Gastroesophageal sphincter (tissue), 3 donors: ENCODE results near the gene DPF3.

ENCODE experiments used
- POLR2A ChIP-seq, 2 donors: fragments of 450-650 bp; IDR thresholded peaks; one replicate each; pipeline ENCODE4 v1.6.1; 2017; ENCODE audit warnings: antibody characterized with exemption in 2 of 2, mild to moderate bottlenecking in 2 of 2, moderate library complexity in 1 of 2
- TF ChIP-seq, protein P1 (sequence below), 4 experiments: fragments of 200-600 bp in 2 of 4; fragments of 450-650 bp in 2 of 4; sonication (generic) in 1 of 4; IDR thresholded peaks; one replicate each; pipeline ENCODE4 v1.5.1; 2017 to 2019; ENCODE audit warnings: antibody characterized with exemption in 4 of 4, mild to moderate bottlenecking in 2 of 4, moderate library complexity in 2 of 4

DNA sequence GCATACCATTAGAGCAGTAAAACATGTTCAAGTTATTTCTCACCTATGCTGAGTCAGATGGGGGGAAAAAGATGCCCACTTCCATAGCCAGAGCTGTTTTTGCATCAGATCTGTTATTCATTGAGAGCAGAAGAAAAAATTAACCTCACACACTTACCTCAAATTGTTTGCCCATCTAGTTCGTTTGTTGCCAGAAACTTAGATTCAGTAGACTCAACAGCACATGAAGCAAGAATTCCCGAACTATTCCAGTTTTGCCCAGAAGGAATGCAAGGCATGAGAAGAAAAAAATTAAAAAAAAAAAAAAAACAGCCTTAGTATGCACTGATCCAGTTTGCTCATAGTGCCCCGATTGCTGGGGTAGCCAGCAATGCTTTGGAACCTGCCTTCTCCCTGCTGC is 12.4 kb upstream of the DPF3 start:
- TF ChIP-seq, protein P1, sequence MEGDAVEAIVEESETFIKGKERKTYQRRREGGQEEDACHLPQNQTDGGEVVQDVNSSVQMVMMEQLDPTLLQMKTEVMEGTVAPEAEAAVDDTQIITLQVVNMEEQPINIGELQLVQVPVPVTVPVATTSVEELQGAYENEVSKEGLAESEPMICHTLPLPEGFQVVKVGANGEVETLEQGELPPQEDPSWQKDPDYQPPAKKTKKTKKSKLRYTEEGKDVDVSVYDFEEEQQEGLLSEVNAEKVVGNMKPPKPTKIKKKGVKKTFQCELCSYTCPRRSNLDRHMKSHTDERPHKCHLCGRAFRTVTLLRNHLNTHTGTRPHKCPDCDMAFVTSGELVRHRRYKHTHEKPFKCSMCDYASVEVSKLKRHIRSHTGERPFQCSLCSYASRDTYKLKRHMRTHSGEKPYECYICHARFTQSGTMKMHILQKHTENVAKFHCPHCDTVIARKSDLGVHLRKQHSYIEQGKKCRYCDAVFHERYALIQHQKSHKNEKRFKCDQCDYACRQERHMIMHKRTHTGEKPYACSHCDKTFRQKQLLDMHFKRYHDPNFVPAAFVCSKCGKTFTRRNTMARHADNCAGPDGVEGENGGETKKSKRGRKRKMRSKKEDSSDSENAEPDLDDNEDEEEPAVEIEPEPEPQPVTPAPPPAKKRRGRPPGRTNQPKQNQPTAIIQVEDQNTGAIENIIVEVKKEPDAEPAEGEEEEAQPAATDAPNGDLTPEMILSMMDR (IDR thresholded peaks at IDR 0.05), result no peak
- no peak for TF ChIP-seq POLR2A (IDR thresholded peaks at IDR 0.05)
